Activated CD8-positive, alpha-beta memory T cell treated with anti-CD3 and anti-CD28 coated beads, Interleukin-2, amount 50 U/mL, for 24 hours (primary cell): Measurements from ENCODE around the gene TAP2.
"Not testable (repeated sequence)": the region's sequence is repeated elsewhere in the genome, so short reads cannot be mapped to it uniquely, and the experiment has no call there.

ENCODE experiments used
- DNase-seq: peaks from one replicate; pipeline ENCODE4 v3.0.0-alpha.2; 2020; ENCODE audit errors: extremely low read depth

TAP2 gene

GRCh38 chr6:32835167-32835893, 3.2 kb downstream of the TAP2 start:
- no peak for DNase-seq

- DNase-seq, result no peak
These were observed 4.9 kb downstream of the TAP2 start for GRCh38 chr6:32833664-32834063.

- DNase-seq, result no peak
These were observed 6.0 kb downstream of the TAP2 start for GRCh38 chr6:32832535-32832934.

DNA sequence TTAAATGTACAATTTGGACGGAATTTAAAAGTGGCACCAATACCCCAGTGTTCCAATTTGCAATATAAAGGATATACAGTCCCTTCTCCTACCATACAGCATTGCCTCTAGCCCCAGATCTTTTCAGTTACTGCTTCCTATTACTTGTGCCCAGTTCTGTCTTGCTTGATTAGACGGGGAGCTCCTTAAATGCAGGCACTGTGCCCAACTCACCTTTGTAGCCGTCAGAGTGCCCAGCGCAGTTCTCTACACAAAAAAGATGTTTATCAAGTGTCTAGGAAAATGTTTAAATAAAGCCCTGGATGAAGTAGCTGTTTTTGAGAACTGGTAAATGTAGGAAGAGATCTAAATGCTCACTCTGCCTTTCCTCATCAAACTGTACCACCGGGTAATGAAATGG, 7.6 kb downstream of the TAP2 start:
- no peak for DNase-seq

- DNase-seq, result no peak
These were observed 8.5 kb downstream of the TAP2 start for GRCh38 chr6:32830017-32830416.

- no peak for DNase-seq
These were observed 9.0 kb downstream of the TAP2 start for GRCh38 chr6:32829495-32829894.

DNA sequence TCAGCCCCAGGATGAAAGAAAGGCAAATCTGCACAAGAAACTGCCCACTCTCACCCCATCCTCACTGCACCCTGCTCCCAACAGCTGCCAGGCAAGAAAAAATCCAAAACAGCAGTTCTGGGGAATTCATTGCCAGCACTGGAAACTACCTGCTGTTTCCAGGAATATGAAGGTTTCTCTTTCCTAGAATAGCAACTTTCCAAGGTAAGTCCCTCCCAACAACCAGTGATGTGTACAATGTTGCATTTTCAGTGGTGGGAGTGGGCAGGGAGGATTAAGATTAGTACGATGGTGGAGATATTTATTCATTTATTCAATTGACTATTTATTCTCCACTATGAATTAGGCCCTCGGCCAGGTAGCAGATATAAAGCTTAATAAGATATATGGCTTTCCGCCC, 11.5 kb downstream of the TAP2 start:
- no peak for DNase-seq

- no peak for DNase-seq
These were observed 12.6 kb downstream of the TAP2 start for GRCh38 chr6:32825966-32826365.

DNA sequence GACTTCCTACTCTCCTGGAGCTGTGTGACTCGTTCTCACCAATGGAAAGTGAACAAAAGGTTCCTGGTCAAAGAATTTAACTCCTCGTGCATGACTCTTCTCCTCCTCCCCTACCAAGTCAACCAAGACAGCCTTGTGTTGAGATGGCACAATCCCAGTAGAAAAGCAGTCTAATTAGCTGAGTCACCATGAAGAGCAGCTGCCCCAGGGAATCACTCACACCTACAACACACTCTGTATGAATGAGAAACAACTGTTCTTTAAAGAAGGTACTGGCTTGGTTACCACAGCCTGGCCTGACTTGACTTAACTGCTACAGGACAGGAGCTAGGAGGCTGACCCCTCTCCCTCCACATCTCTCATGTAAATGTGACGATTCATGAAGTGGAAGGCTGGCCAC, 18.8 kb downstream of the TAP2 start:
- DNase-seq, result no peak

DNA sequence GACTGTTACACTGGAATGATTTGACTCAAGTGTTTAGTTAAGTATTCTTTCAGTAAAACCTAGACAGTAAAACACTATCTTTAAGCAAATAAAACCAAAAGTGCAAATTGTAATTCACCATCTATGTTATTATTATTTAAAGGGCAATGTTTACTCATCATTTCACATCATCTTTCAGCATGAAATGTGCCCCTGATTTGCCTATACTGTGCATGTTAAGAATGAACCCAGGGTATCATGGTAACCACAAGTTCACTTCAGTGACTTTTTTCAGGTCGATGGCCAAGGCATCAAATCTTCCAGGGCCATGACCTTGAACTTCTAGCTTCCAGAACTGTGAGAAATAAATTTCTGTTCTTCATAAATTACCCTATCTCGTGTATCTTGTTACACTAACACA, 19.7 kb downstream of the TAP2 start:
- DNase-seq, result no peak

GRCh38 chr6:32816746-32817204, 21.8 kb downstream of the TAP2 start, which contains the start of gene HLA-DOB:
TSS of gene HLA-DOB (minus strand) at chr6:32817002. CDS start at chr6:32816951, 51 bp downstream.
- DNase-seq, result no peak

DNA sequence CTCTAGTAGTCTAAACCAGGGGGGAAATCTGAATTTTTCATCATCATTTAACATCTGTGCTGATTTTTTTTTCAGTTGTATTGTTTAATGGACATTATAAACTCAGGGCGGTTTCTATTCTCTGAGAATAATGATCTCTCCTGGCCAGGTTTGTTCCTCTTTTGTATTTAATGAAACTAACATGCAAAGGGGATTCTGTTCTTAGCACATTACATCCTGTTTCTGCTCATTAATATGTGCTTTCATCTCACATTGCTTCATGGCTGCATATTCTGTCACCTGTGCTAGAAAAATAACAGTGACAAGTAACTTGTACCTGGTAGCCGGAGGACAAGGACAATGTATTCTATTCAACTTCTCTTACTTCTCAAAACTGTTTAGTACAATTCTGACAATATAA, 22.5 kb downstream of the TAP2 start:
- DNase-seq, result no peak

DNA sequence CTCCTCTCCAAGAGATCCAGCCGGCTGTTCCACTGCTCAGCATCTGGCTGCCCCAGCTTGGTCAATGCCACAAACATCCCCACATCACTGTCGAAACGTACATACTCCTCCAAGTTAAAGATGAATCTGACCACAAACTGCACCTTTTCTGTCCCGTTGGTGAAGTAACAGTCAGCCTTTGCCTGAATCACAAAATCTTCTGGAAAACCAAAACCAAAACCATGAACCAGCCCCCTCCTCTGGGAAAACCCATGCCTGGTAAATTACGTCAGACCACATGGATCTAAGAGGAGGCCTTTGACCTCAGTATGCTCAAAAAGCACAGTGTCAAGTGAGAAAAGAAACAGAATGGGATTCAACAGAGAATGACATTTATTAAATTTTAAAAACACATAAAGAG, 23.4 kb downstream of the TAP2 start:
- DNase-seq, result no peak

- no peak for DNase-seq
These were observed 24.4 kb downstream of the TAP2 start for GRCh38 chr6:32814145-32814544.

- DNase-seq, result no peak
These were observed 29.4 kb downstream of the TAP2 start for GRCh38 chr6:32809171-32809570.

GRCh38 chr6:32807020-32807580, 31.4 kb downstream of the TAP2 start:
- DNase-seq, result no peak

DNA sequence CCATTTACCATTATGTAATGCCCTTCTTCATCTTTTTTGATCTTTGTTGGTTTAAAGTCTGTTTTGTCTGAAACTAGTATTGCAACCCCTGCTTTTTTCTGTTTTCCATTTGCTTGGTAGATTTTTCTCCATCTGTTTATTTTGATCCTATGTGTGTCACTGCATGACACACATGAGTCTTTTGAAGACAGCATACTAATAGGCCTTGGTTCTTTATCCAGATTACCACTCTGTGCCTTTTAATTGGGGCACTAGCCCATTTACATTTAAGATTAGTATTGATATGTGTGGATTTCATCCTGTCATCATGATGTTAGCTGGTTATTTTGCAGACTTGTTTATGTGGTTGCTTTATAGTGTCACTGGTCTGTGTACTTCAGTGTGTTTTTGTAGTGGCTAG, 33.1 kb downstream of the TAP2 start:
- DNase-seq, result not testable (repeated sequence)

DNA sequence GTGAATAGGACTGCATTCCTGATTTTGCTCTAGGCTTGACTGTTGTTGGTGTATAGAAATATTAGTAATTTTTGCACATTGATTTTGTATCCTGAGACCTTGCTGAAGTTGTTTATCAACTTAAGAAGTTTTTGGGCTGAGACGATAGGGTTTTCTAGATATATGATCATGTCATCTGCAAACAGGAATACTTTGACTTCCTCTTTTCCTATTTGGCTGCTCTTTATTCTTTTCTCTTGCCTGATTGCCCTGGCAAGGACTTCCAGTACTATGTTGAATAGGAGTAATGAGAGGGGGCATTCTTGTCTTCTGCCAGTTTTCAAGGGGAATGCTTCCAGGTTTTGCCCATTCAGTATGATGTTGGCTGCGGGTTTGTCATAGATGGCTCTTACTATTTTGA, 35.1 kb downstream of the TAP2 start:
- DNase-seq, result no peak

- no peak for DNase-seq
These were observed 38.8 kb downstream of the TAP2 start for GRCh38 chr6:32799740-32800139.

DNA sequence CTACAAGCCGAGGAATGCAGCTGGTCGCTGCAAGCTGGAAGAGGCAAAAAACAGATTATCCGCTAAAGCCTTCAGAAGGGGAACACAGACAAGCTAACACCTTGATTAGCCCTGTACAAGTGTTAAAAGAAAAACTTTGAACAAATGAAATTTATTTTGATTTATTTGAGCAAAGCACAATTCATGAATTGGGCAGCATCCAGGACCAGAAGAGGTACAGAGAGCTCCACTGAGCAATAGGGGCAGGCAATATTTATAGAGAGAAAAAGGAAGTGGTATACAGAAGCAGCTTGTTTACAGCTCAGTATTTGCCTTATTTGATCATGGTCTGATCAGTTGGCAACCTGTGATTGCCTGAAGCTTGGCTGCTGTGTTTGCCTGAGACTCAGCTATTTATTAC, 39.4 kb downstream of the TAP2 start:
- DNase-seq, result no peak

GRCh38 chr6:32796848-32797776, 41.4 kb downstream of the TAP2 start:
- peak; percentile 58 for DNase-seq

- DNase-seq, result no peak
These were observed 44.0 kb downstream of the TAP2 start for GRCh38 chr6:32794510-32794909.
